Gastroesophageal sphincter (tissue), 3 donors: ENCODE results near the gene SLC27A2.

Source experiments
- CTCF ChIP-seq, 4 experiments: fragments of 200-600 bp in 2 of 4; fragments of 450-650 bp in 2 of 4; sonication (generic) in 1 of 4; IDR thresholded peaks; one replicate each; pipeline ENCODE4 v1.5.1; 2017 to 2019; ENCODE audit warnings: antibody characterized with exemption in 4 of 4, mild to moderate bottlenecking in 2 of 4, moderate library complexity in 2 of 4
- EP300 ChIP-seq: sonication (generic); formaldehyde crosslinking; IDR thresholded peaks from one replicate; pipeline ENCODE4 v1.6.1; 2017; ENCODE audit warnings: antibody characterized with exemption, mild to moderate bottlenecking

GRCh38 chr15:50189633-50190032 lies 7.6 kb downstream of the SLC27A2 start:
- TF ChIP-seq EP300 (no peak), CTCF (IDR thresholded peaks at IDR 0.05) (no peak)
